GM12864 (cell line): ENCODE data around the gene MYL10.

Source experiments
- DNase-seq: peaks from one replicate; pipeline ENCODE4 v3.0.0-alpha.2; 2011; ENCODE audit warnings: low read depth
- H3K4me3 ChIP-seq: 2 replicates; pipeline ENCODE4 v1.5.1; 2011; ENCODE audit warnings: mild to moderate bottlenecking, low read depth, low read length, control low read depth
- CTCF ChIP-seq: IDR thresholded peaks from 2 replicates; pipeline ENCODE4 v1.5.1; 2011; ENCODE audit warnings: low read depth, mild to moderate bottlenecking, moderate library complexity, low read length, control low read depth, inconsistent platforms; ENCODE audit errors: missing control alignments

The MYL10 gene

GRCh38 chr7:101590663-101591435 lies 38.2 kb downstream of the MYL10 start:
- DNase-seq = no peak
- no peak overlapping the region for H3K4me3 ChIP-seq
- no peak for TF ChIP-seq CTCF

- DNase-seq = no peak
- no peak overlapping the region for H3K4me3 ChIP-seq
- TF ChIP-seq CTCF = no peak
These were observed 39.0 kb downstream of the MYL10 start for GRCh38 chr7:101589976-101590662.

GRCh38 chr7:101589052-101589451 lies 40.0 kb downstream of the MYL10 start:
- no peak overlapping the region for H3K4me3 ChIP-seq
- TF ChIP-seq CTCF = no peak
- DNase-seq = no peak

- no peak for TF ChIP-seq CTCF
- DNase-seq = no peak
- no peak overlapping the region for H3K4me3 ChIP-seq
These were observed 40.8 kb downstream of the MYL10 start for GRCh38 chr7:101588131-101588935.

- no peak for DNase-seq
- no peak overlapping the region for H3K4me3 ChIP-seq
- TF ChIP-seq CTCF = no peak
These were observed 42.0 kb downstream of the MYL10 start for GRCh38 chr7:101586906-101587677.

GRCh38 chr7:101586078-101586905 lies 42.8 kb downstream of the MYL10 start:
- no peak for TF ChIP-seq CTCF
- no peak overlapping the region for H3K4me3 ChIP-seq
- DNase-seq = no peak
